GM19452 (cell line): ENCODE measurements around the gene MFRP.

Experiments
- ATAC-seq: cut with Tn5 transposase; IDR thresholded peaks from one replicate; pipeline ENCODE4 v1.9.1; 2021; ENCODE audit not compliant: unreplicated experiment

MFRP gene

DNA sequence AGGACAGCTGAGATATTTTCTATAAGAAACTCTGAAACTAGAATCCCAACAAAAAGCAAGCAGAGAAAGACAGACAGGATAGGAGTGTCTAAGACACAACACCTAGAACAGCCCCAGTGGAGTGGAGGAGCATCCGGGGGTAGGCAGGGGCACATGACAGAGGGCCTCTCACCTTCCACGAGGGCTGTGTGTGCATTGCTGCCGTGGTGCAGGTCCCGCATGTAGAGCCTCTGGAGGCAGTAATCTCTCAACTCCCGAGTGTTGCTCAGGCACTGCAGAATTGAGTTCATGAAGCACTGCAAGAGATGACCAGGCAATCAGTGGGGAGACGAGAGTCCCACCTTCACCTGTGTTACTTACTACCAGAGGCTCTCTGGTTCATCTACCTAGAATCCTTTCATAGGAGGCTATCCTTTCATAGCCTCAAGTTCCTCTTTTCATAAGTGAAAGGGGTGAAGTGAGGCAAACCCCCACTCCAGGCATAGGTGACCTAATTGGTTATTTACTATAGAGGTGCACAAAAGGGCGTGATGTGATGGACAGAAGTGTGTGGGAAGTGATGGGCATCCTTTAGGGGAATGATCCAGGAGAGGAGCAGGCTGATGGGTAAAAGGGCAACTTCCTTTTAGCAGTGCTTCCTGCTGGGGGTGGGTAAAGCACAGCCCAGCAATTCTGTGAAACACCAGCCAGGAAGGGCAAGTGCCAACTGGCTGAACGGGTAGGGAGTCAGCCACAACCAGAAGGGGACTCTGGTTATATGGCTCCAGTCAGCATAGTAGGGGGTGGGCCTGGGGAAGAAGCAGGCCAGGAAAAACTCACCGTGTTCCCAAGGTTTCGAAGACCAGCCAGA, 13.1 kb upstream of the MFRP start:
- no peak for ATAC-seq

GRCh38 chr11:119357074-119357473, 10.6 kb upstream of the MFRP start:
- no peak for ATAC-seq

GRCh38 chr11:119356349-119357031, 10.0 kb upstream of the MFRP start:
- no peak for ATAC-seq

- ATAC-seq = no peak
These were observed 8.8 kb upstream of the MFRP start for GRCh38 chr11:119355091-119355843.

- ATAC-seq = no peak
These were observed 6.4 kb upstream of the MFRP start for GRCh38 chr11:119352857-119353260.

GRCh38 chr11:119351232-119351631, 4.7 kb upstream of the MFRP start:
- no peak for ATAC-seq

DNA sequence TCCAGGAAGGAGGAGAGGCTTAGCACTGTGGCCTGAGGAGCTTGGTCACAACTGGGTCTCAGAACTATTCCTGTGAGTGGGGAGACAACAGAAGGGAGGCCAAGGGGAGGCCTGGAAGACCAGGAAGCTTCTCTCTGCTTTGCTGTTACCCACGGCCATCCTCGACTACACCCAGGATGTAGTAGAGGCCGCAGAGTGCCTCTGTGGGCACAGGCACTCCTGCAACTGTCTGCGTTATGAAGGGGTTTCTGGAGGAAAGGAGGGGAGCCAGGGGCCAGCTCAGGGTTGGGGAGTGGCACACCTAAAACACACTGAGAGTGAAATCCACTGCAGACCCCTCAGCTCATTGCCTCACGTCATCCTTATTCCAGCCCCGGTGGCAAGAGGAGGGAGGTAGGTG, 3.8 kb upstream of the MFRP start:
- ATAC-seq = no peak

- ATAC-seq = no peak
These were observed 1.6 kb upstream of the MFRP start for GRCh38 chr11:119347940-119348605.

DNA sequence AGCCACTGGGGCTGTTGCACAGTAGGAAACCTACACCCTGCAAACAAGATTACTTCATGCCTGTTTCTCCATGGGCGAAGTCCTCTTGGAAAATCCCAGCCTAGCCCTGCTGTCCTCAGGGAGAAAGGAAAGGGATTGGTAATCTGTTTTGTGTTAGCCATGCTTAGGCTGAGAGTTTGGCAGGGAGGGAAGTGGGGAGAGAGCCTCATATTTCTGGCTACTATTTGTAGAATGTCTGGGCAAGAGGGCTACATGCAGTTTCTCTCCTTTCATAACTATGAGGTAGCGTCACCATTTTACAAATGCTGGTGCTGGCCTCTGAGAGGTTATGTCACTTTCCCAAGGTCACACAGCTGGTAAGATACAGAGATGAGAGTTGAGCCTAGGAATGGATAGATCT, 737 bp upstream of the MFRP start:
- no peak for ATAC-seq

DNA sequence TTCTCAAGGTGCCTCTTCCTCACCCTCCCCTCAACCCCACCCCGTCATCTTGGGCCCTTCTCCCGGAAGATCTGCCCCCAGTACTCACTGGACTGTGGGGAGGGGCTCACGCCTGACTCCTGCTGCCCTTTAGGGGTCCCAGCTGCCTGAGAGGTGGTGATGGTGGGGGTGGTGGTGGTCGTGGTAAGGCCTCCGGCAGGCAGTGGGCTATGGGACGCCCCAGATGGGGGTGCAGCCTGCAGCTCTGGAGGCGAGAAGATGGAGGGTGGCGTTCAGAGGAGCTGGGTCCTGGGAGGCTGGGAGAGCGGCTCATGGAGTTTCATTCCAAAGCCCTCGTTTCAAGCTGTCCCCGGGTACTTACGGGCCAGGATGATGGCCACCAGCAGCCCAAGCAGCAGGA, 820 bp downstream of the MFRP start:
- no peak for ATAC-seq

- ATAC-seq = no peak
These were observed 2.1 kb downstream of the MFRP start for GRCh38 chr11:119344291-119345010.

DNA sequence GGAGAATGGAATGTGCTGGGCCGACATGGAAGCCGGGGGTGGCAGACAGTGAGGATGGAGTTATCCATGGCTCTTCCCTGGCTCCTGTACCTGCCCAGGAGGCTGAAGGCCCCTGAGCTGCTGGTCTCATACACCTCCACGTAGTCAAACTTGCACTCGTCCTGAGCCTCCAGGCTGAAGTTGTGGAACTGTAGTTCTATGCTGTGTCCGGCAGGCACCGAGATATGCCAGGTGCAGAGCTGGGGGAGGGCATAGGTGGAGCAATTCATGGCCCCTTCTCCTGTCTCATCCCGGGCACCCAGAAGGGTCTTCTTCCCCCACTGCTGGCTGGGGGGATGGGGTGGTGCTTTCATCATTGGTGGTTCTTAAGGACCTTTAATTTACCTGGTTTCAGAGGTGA, 2.8 kb downstream of the MFRP start:
- ATAC-seq = no peak

DNA sequence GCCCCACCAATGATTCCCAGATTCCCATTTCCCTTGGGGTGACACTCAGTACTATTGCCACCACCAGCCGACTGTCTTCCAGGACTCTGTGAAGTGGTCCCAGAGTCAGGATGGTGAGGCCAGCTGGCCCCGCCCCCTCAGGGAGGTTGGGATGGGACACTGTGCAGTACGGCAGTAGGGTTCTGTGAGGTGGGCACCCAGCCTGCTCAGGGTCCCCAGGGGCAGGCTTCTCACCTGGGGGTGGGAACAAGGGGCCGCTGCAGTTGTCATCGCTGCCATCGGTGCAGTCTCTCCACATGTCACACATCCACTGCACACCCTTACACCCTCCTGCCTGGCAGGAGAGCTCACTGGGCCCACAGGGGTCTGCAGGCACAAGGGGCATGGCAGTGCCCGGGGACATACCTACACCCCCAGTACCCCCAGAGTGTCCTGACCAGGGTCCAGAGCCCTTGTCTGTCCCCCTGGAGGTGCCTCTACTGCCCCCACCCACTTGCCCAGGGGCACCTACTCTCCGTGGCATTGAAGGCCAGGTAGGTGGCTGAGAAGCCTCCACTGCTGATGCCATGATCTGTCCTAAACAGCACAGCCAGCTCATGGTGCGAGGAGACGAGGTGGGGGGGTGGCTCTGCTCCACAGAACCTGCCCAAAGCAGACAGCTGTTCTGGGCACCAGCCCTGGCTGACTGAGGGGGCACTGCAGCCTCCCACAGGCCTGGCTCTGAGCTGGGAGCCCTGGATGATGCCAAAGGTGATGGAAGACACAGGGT, 4.0 kb downstream of the MFRP start:
- no peak for ATAC-seq

DNA sequence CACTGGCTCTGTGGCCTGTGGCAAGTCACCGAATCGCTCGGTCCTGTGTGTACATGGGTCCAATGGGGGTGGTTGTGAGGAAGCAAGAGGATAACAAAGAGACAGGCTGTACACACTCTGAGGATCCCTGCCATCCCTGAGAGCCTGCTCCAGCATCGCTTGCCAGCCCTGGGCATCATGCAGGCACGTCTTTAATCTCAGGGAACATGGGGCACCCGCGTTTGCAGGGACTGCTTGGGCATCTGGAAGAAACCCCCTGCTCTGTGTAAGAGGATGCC, 4.5 kb downstream of the MFRP start:
- ATAC-seq = no peak

- no peak for ATAC-seq
These were observed 5.1 kb downstream of the MFRP start for GRCh38 chr11:119341222-119342022.

DNA sequence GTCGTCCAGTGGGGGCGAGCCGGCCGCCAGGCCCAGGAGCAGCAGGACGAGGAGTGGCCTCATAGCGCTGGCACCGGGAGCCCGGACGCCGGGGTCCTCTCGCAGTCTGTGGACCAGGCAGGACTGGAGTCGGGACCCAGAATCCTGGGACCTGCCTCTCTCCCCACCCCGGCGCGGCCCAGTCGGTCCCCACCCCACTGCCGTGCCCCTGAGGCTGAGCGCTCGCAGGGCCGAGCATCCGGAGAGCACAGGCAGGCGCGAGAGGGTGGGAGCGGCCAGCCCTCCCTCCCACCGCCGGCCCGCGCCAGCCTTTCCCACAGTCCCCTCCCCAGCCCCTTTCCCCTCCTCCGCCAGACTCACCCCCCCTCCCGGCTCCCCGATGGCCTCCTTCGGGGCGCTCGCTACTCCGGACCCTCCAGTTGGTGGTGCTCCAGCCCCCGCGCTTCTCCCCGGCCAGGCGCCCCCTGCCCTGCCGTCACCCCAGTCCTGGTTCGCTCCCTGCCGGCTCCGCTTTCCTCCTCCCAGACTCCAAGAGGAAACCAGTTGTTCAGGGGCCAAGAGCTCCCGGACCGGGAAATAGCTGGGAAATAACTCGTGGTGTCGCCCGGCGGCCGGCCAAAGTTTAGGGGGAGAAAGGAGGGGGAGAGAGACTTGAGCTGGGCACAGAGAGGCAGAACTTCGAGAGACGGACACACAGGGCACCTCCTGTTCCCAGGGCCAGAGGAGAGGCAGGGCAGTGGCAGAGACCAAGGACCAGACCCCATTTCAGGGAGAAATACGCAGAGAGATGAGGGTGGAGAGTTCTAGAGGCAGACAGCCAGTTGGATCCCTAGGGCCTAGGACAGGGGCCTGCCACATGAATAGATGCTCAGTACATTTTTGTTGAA, 5.9 kb downstream of the MFRP start, which contains the start of gene C1QTNF5:
C1QTNF5 (minus strand) TSS at position 549 of the 887 bp plus-strand sequence; CDS start at position 63, 486 bp downstream.
- no peak for ATAC-seq

- ATAC-seq = no peak
These were observed 6.7 kb downstream of the MFRP start for GRCh38 chr11:119339589-119340334.
